Transverse colon (tissue), 4 donors: ENCODE data around the gene S100A16. TPM values are rescaled to one million over a fixed set of nuclear protein-coding genes. Genes with fewer than 3 reads are reported as not detected.

Experiments
- DNase-seq: peaks from one replicate; pipeline ENCODE4 v3.0.0-alpha.2; 2019
- H3K27ac ChIP-seq, 4 donors: fragments of 200-600 bp; sonication (generic); 2 replicates each; pipeline ENCODE4 v1.5.1; 2016 to 2018; ENCODE audit warnings: inconsistent platforms in 4 of 4
- H3K27me3 ChIP-seq: fragments of 200-600 bp; sonication (generic); 2 replicates; pipeline ENCODE4 v1.5.1; 2017; ENCODE audit warnings: inconsistent platforms
- H3K36me3 ChIP-seq, 4 donors: fragments of 200-600 bp; sonication (generic); 2 replicates each; pipeline ENCODE4 v1.5.1; 2017 to 2019; ENCODE audit warnings: inconsistent platforms in 4 of 4
- H3K4me1 ChIP-seq, 4 donors: fragments of 200-600 bp; sonication (generic); 2 replicates each; pipeline ENCODE4 v1.5.1; 2017 to 2020; ENCODE audit warnings: inconsistent platforms in 4 of 4
- H3K4me3 ChIP-seq, 4 donors: fragments of 200-600 bp; sonication (generic); 1 replicate in 1 of 4; 2 replicates in 3 of 4; pipeline versions ENCODE4 v1.5.1 to v1.6.1; 2017 to 2019; ENCODE audit warnings: inconsistent platforms in 4 of 4
- H3K9me3 ChIP-seq, 2 donors: fragments of 200-600 bp; sonication (generic); 2 replicates each; pipeline ENCODE4 v1.5.1; 2017 to 2019; ENCODE audit warnings: inconsistent platforms in 2 of 2
- CTCF ChIP-seq, 5 experiments: fragments of 200-600 bp in 3 of 5; fragments of 450-650 bp in 2 of 5; sonication (generic) in 3 of 5; IDR thresholded peaks; 1 replicate in 2 of 5; 2 replicates in 3 of 5; pipeline ENCODE4 v1.5.1; 2016 to 2017; ENCODE audit warnings: antibody characterized with exemption in 5 of 5, inconsistent platforms in 3 of 5, mild to moderate bottlenecking in 2 of 5, moderate library complexity in 1 of 5
- EP300 ChIP-seq: sonication (generic); formaldehyde crosslinking; IDR thresholded peaks from one replicate; pipeline ENCODE4 v1.6.1; 2017; ENCODE audit warnings: antibody characterized with exemption, low read depth
- POLR2A ChIP-seq: fragments of 450-650 bp; IDR thresholded peaks from one replicate; pipeline ENCODE4 v1.6.1; 2016; ENCODE audit warnings: antibody characterized with exemption, mild to moderate bottlenecking, moderate library complexity
- POLR2AphosphoS5 ChIP-seq, 3 donors: sonication (generic); formaldehyde crosslinking; IDR thresholded peaks; one replicate each; pipeline ENCODE4 v1.6.1; 2016; ENCODE audit warnings: antibody characterized with exemption in 3 of 3
- WGBS, 2 donors: methylation state at CpG; one replicate each; pipeline ENCODE4 v1.1.5; 2018; ENCODE audit warnings: low coverage in 1 of 2; 5-methylcytosine and 5-hydroxymethylcytosine counted together
- in situ Hi-C, 4 donors: fragments of 200-750 bp; cut with MboI; loops; one replicate each; pipeline versions ENCODE4 v1.15.0 to v1.15.1; 2017; ENCODE audit warnings: low sequenced_read_pairs in 3 of 4, low pct_ligation_motif_present in 1 of 4, low pct_unique_long_range_greater_than_20kb in 1 of 4
- intact Hi-C: fragments of 100-400 bp; cut with DNase I; formaldehyde crosslinking; loops from one replicate; pipeline ENCODE4 v1.15.1; 2023; ENCODE audit warnings: low total_unique reads
- total RNA-seq, 4 donors: library from RNA; depleted of rRNA; stranded (reverse); fragments of >200 nt; gene quantifications; one replicate each; pipeline ENCODE4 v1.1.0, GENCODE V29; 2016

The S100A16 gene
- total RNA-seq, 4 donors from 2014 or later, result 181 to 223 (median 196) TPM

- TF ChIP-seq POLR2AphosphoS5 (IDR thresholded peaks at IDR 0.05), result no peak
- no peak for TF ChIP-seq POLR2A
- no peak for TF ChIP-seq EP300
- no peak for TF ChIP-seq CTCF (IDR thresholded peaks at IDR 0.05)
- WGBS, 2 donors, result 78% methylated on average over 6 of the region's 7 CpGs; no CpG with 5 or more reads in 1 of the 2 donors
- in situ Hi-C loops, result no loop called here
Measured at GRCh38 chr1:153608089-153608682, 4.8 kb downstream of the S100A16 start.

GRCh38 chr1:153607381-153607780, 5.6 kb downstream of the S100A16 start:
- Histone ChIP-seq H3K27me3 (no peaks in the 10 kb centered on the region), H3K4me1 (peaks cover 21 to 44% (median 33%) of the 10 kb centered on the region in 4 donors), H3K27ac (peak overlapping the region; percentile 89 to 97 (median 92)), H3K9me3 (no peaks in the 10 kb centered on the region), H3K36me3 (peaks cover 0 to 19% (median 3%) of the 10 kb centered on the region in 4 donors), H3K4me3 (no peak overlapping the region)
- 94 to 100% methylated on average over 2 to 8 of the region's 8 CpGs for WGBS, 2 donors
- DNase-seq, result no peak
- TF ChIP-seq POLR2AphosphoS5 (IDR thresholded peaks at IDR 0.05) (no peak), POLR2A (no peak), EP300 (no peak), CTCF (IDR thresholded peaks at IDR 0.05) (no peak)
- in situ Hi-C loops (no loop called here), intact Hi-C loops (no loop called here)

More at GRCh38 chr1:153608089-153608682, 4.8 kb downstream of the S100A16 start:
- Histone ChIP-seq H3K4me3 (peak overlapping the region in 2 of 4 donors; percentile 4 to 32), H3K27ac (peak overlapping the region; percentile 89 to 97 (median 92)), H3K4me1 (peaks cover 23 to 47% (median 35%) of the 10 kb centered on the region in 4 donors), H3K27me3 (no peaks in the 10 kb centered on the region), H3K36me3 (peaks cover 0 to 19% (median 3%) of the 10 kb centered on the region in 4 donors), H3K9me3 (no peaks in the 10 kb centered on the region)
- no peak for DNase-seq
- intact Hi-C loops, result no loop called here

GRCh38 chr1:153606194-153606593, 6.7 kb downstream of the S100A16 start:
- H3K4me3 ChIP-seq, result no peak overlapping the region
- no peak overlapping the region for H3K27ac ChIP-seq
- no peak for TF ChIP-seq EP300
- no peak for TF ChIP-seq POLR2A
- no peak for TF ChIP-seq CTCF (IDR thresholded peaks at IDR 0.05)
- no peak for TF ChIP-seq POLR2AphosphoS5 (IDR thresholded peaks at IDR 0.05)
- H3K27me3 ChIP-seq, result no peaks in the 10 kb centered on the region
- no peak for DNase-seq
- in situ Hi-C loops (no loop called here), intact Hi-C loops (no loop called here)
- 82 to 95% methylated on average over 3 to 11 of the region's 11 CpGs for WGBS, 2 donors
- H3K4me1 ChIP-seq, result peaks cover 21 to 39% (median 29%) of the 10 kb centered on the region in 4 donors
- no peaks in the 10 kb centered on the region for H3K9me3 ChIP-seq
- peaks cover 0 to 19% (median 3%) of the 10 kb centered on the region in 4 donors for H3K36me3 ChIP-seq

GRCh38 chr1:153602749-153603148, 10.2 kb downstream of the S100A16 start:
- TF ChIP-seq POLR2AphosphoS5 (IDR thresholded peaks at IDR 0.05), result no peak
- no peak for TF ChIP-seq EP300
- no peak for TF ChIP-seq CTCF (IDR thresholded peaks at IDR 0.05)
- TF ChIP-seq POLR2A, result no peak
- Histone ChIP-seq H3K4me3 (no peak overlapping the region), H3K36me3 (peaks cover 0 to 19% (median 3%) of the 10 kb centered on the region in 4 donors), H3K4me1 (peaks cover 0 to 9% (median under 1%) of the 10 kb centered on the region in 4 donors), H3K27me3 (no peaks in the 10 kb centered on the region), H3K9me3 (no peaks in the 10 kb centered on the region), H3K27ac (no peak overlapping the region)
- no peak for DNase-seq
- 86 to 91% methylated on average over 6 of the region's 6 CpGs for WGBS, 2 donors
- intact Hi-C loops (loop anchor here (1.0 kb wide), 1 partner anchor 20 kb away; no protein-coding TSS in a partner anchor), in situ Hi-C loops (no loop called here)
